GM19397 (cell line): ENCODE data around the gene C2orf74.

Experiments
- ATAC-seq: cut with Tn5 transposase; IDR thresholded peaks from one replicate; pipeline ENCODE4 v1.9.1; 2021; ENCODE audit warnings: mild to moderate bottlenecking, moderate library complexity; ENCODE audit not compliant: unreplicated experiment

Gene C2orf74

DNA sequence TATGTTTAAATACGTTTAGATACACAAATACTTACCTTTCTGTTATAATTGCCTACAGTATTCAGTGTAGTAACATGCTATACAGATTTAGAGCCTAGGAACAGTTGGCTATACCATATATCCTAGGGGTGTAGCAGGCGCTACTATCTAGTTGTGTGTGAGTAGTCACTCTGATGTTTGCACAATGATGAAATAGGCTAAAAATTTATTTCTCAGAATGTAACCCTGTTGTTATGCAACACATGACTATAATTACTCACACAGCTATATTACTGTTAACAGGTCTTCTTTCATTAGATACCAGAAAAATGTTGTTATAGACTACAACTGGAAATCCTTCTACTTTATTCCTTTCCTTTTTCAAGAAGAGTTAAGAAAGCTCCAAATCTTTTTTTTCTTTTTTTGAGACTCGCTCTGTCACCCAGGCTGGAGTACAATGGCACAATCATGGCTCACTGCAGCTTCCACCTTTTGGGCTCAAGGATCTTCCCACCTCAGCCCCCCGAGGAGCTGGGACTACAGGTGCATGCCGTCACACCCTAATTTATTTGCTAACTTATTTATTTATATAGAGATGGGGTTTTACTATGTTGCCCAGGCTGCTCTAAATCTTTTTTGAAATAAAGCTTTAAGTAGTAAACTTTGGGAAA, 48.5 kb downstream of the C2orf74 start:
- ATAC-seq, result no peak

DNA sequence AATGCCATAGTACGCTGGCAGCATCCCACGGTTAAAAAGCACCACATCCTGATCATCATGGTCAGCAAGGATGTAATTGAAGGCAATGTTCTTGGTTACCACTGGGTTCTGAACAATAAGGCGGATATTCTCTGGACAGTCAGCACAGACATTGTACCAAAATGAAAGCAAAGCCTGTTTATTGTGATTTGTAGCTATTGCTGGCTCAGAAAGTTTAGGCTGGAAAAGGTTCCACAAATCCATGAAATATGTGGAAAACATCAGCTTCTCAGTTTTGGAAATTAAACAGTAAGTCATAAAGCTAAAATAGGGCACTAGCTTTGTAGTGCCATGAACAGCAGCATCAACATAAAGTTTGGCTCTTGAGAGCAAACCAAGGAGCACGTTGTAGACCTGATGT, 52.2 kb downstream of the C2orf74 start:
- ATAC-seq, result no peak
